HEK293 (cell line): ENCODE results near the gene CAMK2B.

Experiments used
- CTCF ChIA-PET: fragments of 350-600 bp; formaldehyde crosslinking; extraction: SDS; loops from one replicate; lab custom pipeline; 2021; ENCODE audit warnings: antibody characterized with exemption; lab: Yijun Ruan, JAX
- POLR2A ChIA-PET: fragments of 300-600 bp; formaldehyde crosslinking; extraction: SDS; loops from one replicate; lab custom pipeline; 2020; ENCODE audit warnings: antibody characterized with exemption, inconsistent platforms; lab: Yijun Ruan, JAX
- H3K27ac ChIP-seq: fragments of 200-500 bp; sonication (Bioruptor generic); 2 replicates; pipeline ENCODE4 v1.5.1; 2014; ENCODE audit warnings: low read depth, low read length, control low read depth, inconsistent platforms; ENCODE audit errors: extremely low read depth
- H3K36me3 ChIP-seq, 2 experiments: fragments of 200-500 bp in 1 of 2; sonication (Bioruptor generic) in 1 of 2; 1 replicate in 1 of 2; 2 replicates in 1 of 2; pipeline ENCODE4 v1.5.1; 2014 to 2017; ENCODE audit warnings: inconsistent platforms in 2 of 2, low read length in 2 of 2; ENCODE audit not compliant: control insufficient read depth in 2 of 2, insufficient read depth in 1 of 2
- H3K4me1 ChIP-seq: fragments of 200-500 bp; sonication (Bioruptor generic); 2 replicates; pipeline ENCODE4 v1.5.1; 2014; ENCODE audit warnings: mild to moderate bottlenecking, low read length, inconsistent platforms; ENCODE audit not compliant: control insufficient read depth, insufficient read depth
- H3K4me3 ChIP-seq: 2 replicates; pipeline ENCODE4 v1.5.1; 2011; ENCODE audit warnings: low read depth, mild to moderate bottlenecking, control low read depth, low read length, moderate library complexity
- H3K9me3 ChIP-seq: fragments of 200-500 bp; sonication (Bioruptor generic); 2 replicates; pipeline ENCODE4 v1.5.1; 2014; ENCODE audit warnings: low read depth, low read length, inconsistent platforms; ENCODE audit not compliant: control insufficient read depth, insufficient read depth
- GLIS1 ChIP-seq: fragments of 450-650 bp; formaldehyde crosslinking; IDR thresholded peaks from 2 replicates; pipeline ENCODE4 v1.5.1; 2016; ENCODE audit warnings: missing biosample characterization, missing genetic modification characterization
- IKZF3 ChIP-seq: fragments of 450-650 bp; IDR thresholded peaks from 2 replicates; pipeline ENCODE4 v1.5.0; 2018; ENCODE audit warnings: missing biosample characterization, mild to moderate bottlenecking, missing genetic modification characterization, moderate library complexity
- OVOL3 ChIP-seq: fragments of 450-650 bp; formaldehyde crosslinking; IDR thresholded peaks from 2 replicates; pipeline ENCODE4 v1.5.1; 2016; ENCODE audit warnings: missing biosample characterization, missing genetic modification characterization
- ZBTB17 ChIP-seq: fragments of 450-650 bp; formaldehyde crosslinking; IDR thresholded peaks from 2 replicates; pipeline ENCODE4 v1.5.1; 2016; ENCODE audit warnings: missing biosample characterization, missing genetic modification characterization
- ZFHX2 ChIP-seq: fragments of 450-650 bp; formaldehyde crosslinking; conservative IDR thresholded peaks from 2 replicates; pipeline ENCODE4 v1.5.1; 2016; ENCODE audit warnings: missing biosample characterization, missing genetic modification characterization
- ZNF114 ChIP-seq: fragments of 450-650 bp; formaldehyde crosslinking; IDR thresholded peaks from 2 replicates; pipeline ENCODE4 v1.5.0; 2017; ENCODE audit warnings: missing biosample characterization, missing genetic modification characterization
- ZNF140 ChIP-seq: fragments of 450-650 bp; formaldehyde crosslinking; IDR thresholded peaks from 2 replicates; pipeline ENCODE4 v1.5.1; 2016; ENCODE audit warnings: missing biosample characterization, missing genetic modification characterization
- ZNF157 ChIP-seq: fragments of 450-650 bp; formaldehyde crosslinking; IDR thresholded peaks from 2 replicates; pipeline ENCODE4 v1.5.1; 2016; ENCODE audit warnings: missing biosample characterization, missing genetic modification characterization
- ZNF184 ChIP-seq: fragments of 450-650 bp; IDR thresholded peaks from 2 replicates; pipeline ENCODE4 v1.5.1; 2018; ENCODE audit warnings: missing biosample characterization, mild to moderate bottlenecking, missing genetic modification characterization
- ZNF221 ChIP-seq: fragments of 450-650 bp; formaldehyde crosslinking; IDR thresholded peaks from 2 replicates; pipeline ENCODE4 v1.5.1; 2017; ENCODE audit warnings: missing biosample characterization, missing genetic modification characterization, borderline replicate concordance
- ZNF311 ChIP-seq: fragments of 450-650 bp; formaldehyde crosslinking; IDR thresholded peaks from 2 replicates; pipeline ENCODE4 v1.5.1; 2017; ENCODE audit warnings: missing biosample characterization, missing genetic modification characterization, borderline replicate concordance
- ZNF510 ChIP-seq: fragments of 450-650 bp; formaldehyde crosslinking; IDR thresholded peaks from 2 replicates; pipeline ENCODE4 v1.5.1; 2018; ENCODE audit warnings: mild to moderate bottlenecking, missing genetic modification characterization, missing biosample characterization; ENCODE audit not compliant: insufficient replicate concordance
- ZNF514 ChIP-seq: fragments of 450-650 bp; formaldehyde crosslinking; IDR thresholded peaks from 2 replicates; pipeline ENCODE4 v1.5.1; 2016; ENCODE audit warnings: missing biosample characterization, missing genetic modification characterization
- ZNF521 ChIP-seq: fragments of 450-650 bp; formaldehyde crosslinking; IDR thresholded peaks from 2 replicates; pipeline ENCODE4 v1.5.1; 2017; ENCODE audit warnings: missing biosample characterization, mild to moderate bottlenecking, missing genetic modification characterization
- ZNF529 ChIP-seq: fragments of 450-650 bp; formaldehyde crosslinking; IDR thresholded peaks from 2 replicates; pipeline ENCODE4 v1.5.1; 2017; ENCODE audit warnings: missing genetic modification characterization, missing biosample characterization; ENCODE audit not compliant: insufficient replicate concordance
- ZNF544 ChIP-seq: fragments of 450-650 bp; formaldehyde crosslinking; IDR thresholded peaks from 2 replicates; pipeline ENCODE4 v1.5.0; 2017; ENCODE audit warnings: missing biosample characterization, missing genetic modification characterization
- ZNF561 ChIP-seq: fragments of 450-650 bp; IDR thresholded peaks from 2 replicates; pipeline ENCODE4 v1.5.1; 2018; ENCODE audit warnings: missing biosample characterization, missing genetic modification characterization, borderline replicate concordance
- ZNF768 ChIP-seq: fragments of 450-650 bp; formaldehyde crosslinking; IDR thresholded peaks from 2 replicates; pipeline ENCODE4 v1.5.1; 2018; ENCODE audit warnings: missing biosample characterization, mild to moderate bottlenecking, missing genetic modification characterization
- ZNF785 ChIP-seq: fragments of 450-650 bp; formaldehyde crosslinking; IDR thresholded peaks from 2 replicates; pipeline ENCODE4 v1.5.1; 2016; ENCODE audit warnings: missing biosample characterization, missing genetic modification characterization
- TF ChIP-seq, protein P1 (sequence below): fragments of 450-650 bp; formaldehyde crosslinking; IDR thresholded peaks from 2 replicates; pipeline ENCODE4 v1.5.1; 2016; ENCODE audit warnings: missing biosample characterization, missing genetic modification characterization, borderline replicate concordance
- TF ChIP-seq, protein P2 (sequence below): fragments of 450-650 bp; formaldehyde crosslinking; IDR thresholded peaks from 2 replicates; pipeline ENCODE4 v1.5.1; 2016; ENCODE audit warnings: missing biosample characterization, missing genetic modification characterization
- TF ChIP-seq, protein P3 (sequence below): fragments of 450-650 bp; formaldehyde crosslinking; conservative IDR thresholded peaks from 2 replicates; pipeline ENCODE4 v1.5.1; 2016; ENCODE audit warnings: low read depth, missing biosample characterization, missing genetic modification characterization

The CAMK2B gene

DNA sequence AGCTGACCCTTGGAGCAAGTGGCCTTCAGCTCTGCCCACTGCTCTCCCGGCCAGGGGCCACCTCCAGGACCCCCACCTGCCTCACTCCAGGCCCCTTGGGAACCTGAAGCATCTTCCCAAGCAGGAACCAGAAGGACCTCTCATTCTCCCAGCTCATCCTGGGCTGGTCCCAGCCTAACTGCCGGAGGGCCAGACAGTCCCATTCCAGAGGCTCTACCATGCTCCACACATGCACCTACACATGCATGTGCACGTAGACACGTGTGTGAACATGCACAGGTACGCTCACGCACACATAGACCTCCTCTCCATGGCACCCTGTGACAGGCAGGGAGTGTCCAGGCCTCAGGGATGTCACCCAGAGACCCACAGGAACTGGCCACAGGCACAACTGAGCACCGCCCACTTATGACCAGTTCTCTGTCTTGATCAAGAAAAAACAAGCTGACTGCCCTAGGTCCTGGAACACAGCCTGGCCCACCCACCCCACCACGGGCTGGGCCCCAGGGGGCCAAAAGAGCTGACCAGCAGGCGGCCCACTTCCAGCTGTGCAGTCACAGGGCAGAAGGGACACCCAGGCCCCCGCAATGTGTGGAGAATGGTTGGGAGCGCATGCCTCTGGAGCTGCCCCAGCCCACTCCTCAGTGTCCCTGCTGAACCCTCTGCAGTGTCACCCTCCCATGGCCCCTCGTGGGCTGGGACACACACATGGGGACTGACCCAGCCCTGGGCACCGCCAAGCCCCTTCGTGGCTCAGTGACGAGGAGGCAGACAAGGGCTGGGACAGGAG lies 43.4 kb downstream of the CAMK2B start:
- Histone ChIP-seq H3K4me3 (no peak overlapping the region), H3K27ac (no peak overlapping the region), H3K4me1 (no peaks in the 10 kb centered on the region), H3K9me3 (no peaks in the 10 kb centered on the region), H3K36me3 (no peaks in the 10 kb centered on the region)
- TF ChIP-seq IKZF3 (tag by site-specific recombination) (no peak), ZNF529 (tag by site-specific recombination) (no peak), ZNF768 (no peak), ZNF514 (tag by site-specific recombination) (no peak), ZNF521 (tag by site-specific recombination) (no peak), OVOL3 (tag by site-specific recombination) (no peak), ZNF140 (tag by site-specific recombination) (no peak), ZFHX2 (no peak), ZNF544 (no peak), ZNF311 (tag by site-specific recombination) (no peak), ZNF114 (tag by site-specific recombination) (no peak), ZNF157 (tag by site-specific recombination) (no peak), ZNF785 (tag by site-specific recombination) (no peak), ZNF561 (no peak)
- TF ChIP-seq, protein P1, sequence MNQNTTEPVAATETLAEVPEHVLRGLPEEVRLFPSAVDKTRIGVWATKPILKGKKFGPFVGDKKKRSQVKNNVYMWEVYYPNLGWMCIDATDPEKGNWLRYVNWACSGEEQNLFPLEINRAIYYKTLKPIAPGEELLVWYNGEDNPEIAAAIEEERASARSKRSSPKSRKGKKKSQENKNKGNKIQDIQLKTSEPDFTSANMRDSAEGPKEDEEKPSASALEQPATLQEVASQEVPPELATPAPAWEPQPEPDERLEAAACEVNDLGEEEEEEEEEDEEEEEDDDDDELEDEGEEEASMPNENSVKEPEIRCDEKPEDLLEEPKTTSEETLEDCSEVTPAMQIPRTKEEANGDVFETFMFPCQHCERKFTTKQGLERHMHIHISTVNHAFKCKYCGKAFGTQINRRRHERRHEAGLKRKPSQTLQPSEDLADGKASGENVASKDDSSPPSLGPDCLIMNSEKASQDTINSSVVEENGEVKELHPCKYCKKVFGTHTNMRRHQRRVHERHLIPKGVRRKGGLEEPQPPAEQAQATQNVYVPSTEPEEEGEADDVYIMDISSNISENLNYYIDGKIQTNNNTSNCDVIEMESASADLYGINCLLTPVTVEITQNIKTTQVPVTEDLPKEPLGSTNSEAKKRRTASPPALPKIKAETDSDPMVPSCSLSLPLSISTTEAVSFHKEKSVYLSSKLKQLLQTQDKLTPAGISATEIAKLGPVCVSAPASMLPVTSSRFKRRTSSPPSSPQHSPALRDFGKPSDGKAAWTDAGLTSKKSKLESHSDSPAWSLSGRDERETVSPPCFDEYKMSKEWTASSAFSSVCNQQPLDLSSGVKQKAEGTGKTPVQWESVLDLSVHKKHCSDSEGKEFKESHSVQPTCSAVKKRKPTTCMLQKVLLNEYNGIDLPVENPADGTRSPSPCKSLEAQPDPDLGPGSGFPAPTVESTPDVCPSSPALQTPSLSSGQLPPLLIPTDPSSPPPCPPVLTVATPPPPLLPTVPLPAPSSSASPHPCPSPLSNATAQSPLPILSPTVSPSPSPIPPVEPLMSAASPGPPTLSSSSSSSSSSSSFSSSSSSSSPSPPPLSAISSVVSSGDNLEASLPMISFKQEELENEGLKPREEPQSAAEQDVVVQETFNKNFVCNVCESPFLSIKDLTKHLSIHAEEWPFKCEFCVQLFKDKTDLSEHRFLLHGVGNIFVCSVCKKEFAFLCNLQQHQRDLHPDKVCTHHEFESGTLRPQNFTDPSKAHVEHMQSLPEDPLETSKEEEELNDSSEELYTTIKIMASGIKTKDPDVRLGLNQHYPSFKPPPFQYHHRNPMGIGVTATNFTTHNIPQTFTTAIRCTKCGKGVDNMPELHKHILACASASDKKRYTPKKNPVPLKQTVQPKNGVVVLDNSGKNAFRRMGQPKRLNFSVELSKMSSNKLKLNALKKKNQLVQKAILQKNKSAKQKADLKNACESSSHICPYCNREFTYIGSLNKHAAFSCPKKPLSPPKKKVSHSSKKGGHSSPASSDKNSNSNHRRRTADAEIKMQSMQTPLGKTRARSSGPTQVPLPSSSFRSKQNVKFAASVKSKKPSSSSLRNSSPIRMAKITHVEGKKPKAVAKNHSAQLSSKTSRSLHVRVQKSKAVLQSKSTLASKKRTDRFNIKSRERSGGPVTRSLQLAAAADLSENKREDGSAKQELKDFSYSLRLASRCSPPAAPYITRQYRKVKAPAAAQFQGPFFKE (tag by site-specific recombination), result no peak
- CTCF ChIA-PET, result interaction anchor here (0.6 kb wide), 2 partner anchors 195 to 237 kb away, joined by 3 to 5 read pairs; no protein-coding TSS in a partner anchor
- POLR2A ChIA-PET, result no interaction called here

DNA sequence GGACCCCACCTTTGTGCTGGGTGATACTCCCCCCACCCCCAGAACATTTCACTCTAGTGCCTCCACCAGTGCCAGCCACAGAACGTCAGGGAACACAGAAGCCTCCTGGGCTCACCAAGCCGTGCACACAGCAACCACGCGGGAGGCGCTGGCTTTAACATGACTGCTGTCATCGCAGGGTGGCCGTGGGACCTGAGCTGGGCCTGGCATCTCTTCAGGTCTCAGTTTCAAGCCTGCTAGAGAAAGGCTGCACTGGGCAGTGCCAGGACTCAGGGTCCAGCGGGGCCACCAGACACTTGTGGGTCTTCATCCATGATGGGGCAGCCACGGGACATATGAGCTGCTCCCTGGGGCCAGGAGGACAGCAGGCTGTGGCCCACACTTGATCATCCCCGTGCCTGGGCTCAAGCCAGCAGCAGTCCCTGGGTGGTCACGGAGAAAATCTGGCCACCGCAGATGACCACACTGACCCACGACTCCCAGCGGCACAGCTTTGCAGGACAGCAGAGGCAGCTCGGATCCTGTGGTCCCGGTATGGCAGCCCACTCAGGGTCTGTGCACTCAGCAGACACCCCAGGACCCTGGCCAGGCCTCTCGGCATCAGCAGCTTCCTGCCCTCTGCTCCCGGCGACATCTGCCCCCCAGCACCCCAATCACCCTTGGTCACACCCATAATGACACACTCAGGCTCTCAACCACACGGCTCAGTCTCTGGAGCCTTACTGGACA lies 44.2 kb downstream of the CAMK2B start:
- ChIA-PET CTCF (interaction anchor here (0.6 kb wide), 1 partner anchor 194 kb away, joined by 5 read pairs; no protein-coding TSS in a partner anchor), POLR2A (no interaction called here)
- Histone ChIP-seq H3K36me3 (no peaks in the 10 kb centered on the region), H3K27ac (no peak overlapping the region), H3K9me3 (no peaks in the 10 kb centered on the region), H3K4me3 (no peak overlapping the region), H3K4me1 (no peaks in the 10 kb centered on the region)
- TF ChIP-seq ZBTB17 (tag by site-specific recombination), result no peak
- no peak for TF ChIP-seq ZNF510 (tag by site-specific recombination)
- TF ChIP-seq, protein P2, sequence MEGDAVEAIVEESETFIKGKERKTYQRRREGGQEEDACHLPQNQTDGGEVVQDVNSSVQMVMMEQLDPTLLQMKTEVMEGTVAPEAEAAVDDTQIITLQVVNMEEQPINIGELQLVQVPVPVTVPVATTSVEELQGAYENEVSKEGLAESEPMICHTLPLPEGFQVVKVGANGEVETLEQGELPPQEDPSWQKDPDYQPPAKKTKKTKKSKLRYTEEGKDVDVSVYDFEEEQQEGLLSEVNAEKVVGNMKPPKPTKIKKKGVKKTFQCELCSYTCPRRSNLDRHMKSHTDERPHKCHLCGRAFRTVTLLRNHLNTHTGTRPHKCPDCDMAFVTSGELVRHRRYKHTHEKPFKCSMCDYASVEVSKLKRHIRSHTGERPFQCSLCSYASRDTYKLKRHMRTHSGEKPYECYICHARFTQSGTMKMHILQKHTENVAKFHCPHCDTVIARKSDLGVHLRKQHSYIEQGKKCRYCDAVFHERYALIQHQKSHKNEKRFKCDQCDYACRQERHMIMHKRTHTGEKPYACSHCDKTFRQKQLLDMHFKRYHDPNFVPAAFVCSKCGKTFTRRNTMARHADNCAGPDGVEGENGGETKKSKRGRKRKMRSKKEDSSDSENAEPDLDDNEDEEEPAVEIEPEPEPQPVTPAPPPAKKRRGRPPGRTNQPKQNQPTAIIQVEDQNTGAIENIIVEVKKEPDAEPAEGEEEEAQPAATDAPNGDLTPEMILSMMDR (tag by site-specific recombination), result no peak
- no peak for TF ChIP-seq GLIS1 (tag by site-specific recombination)
- no peak for TF ChIP-seq ZNF768
- TF ChIP-seq, protein P3, sequence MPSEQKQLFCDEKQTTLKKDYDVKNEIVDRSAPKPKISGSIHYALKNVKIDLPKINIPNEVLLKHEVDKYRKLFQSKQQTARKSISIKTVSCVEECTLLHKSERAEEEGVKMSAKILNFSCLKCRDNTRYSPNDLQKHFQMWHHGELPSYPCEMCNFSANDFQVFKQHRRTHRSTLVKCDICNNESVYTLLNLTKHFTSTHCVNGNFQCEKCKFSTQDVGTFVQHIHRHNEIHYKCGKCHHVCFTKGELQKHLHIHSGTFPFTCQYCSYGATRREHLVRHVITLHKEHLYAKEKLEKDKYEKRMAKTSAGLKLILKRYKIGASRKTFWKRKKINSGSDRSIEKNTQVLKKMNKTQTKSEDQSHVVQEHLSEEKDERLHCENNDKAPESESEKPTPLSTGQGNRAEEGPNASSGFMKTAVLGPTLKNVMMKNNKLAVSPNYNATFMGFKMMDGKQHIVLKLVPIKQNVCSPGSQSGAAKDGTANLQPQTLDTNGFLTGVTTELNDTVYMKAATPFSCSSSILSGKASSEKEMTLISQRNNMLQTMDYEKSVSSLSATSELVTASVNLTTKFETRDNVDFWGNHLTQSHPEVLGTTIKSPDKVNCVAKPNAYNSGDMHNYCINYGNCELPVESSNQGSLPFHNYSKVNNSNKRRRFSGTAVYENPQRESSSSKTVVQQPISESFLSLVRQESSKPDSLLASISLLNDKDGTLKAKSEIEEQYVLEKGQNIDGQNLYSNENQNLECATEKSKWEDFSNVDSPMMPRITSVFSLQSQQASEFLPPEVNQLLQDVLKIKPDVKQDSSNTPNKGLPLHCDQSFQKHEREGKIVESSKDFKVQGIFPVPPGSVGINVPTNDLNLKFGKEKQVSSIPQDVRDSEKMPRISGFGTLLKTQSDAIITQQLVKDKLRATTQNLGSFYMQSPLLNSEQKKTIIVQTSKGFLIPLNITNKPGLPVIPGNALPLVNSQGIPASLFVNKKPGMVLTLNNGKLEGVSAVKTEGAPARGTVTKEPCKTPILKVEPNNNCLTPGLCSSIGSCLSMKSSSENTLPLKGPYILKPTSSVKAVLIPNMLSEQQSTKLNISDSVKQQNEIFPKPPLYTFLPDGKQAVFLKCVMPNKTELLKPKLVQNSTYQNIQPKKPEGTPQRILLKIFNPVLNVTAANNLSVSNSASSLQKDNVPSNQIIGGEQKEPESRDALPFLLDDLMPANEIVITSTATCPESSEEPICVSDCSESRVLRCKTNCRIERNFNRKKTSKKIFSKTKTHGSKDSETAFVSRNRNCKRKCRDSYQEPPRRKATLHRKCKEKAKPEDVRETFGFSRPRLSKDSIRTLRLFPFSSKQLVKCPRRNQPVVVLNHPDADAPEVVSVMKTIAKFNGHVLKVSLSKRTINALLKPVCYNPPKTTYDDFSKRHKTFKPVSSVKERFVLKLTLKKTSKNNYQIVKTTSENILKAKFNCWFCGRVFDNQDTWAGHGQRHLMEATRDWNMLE (tag by site-specific recombination), result no peak
- no peak for TF ChIP-seq ZNF221 (tag by site-specific recombination)
- TF ChIP-seq ZNF184 (tag by site-specific recombination), result no peak
